Erythroblast (primary cell): ENCODE results near the gene C1RL.

ENCODE experiments used
- GATA1 ChIP-seq: IDR thresholded peaks from 2 replicates; pipeline ENCODE4 v1.6.1; 2011; ENCODE audit warnings: low read depth, mild to moderate bottlenecking, control low read depth, low read length, moderate library complexity
- POLR2A ChIP-seq: IDR thresholded peaks from 2 replicates; pipeline ENCODE4 v1.6.1; 2011; ENCODE audit warnings: mild to moderate bottlenecking, low read length

- TF ChIP-seq POLR2A (no peak), GATA1 (no peak)
Measured at GRCh38 chr12:7067096-7067495, 41.9 kb downstream of the C1RL start.
